WI38 (cell line): ENCODE measurements around the gene HAUS3.

Experiments used
- H3K4me3 ChIP-seq: 2 replicates; pipeline ENCODE4 v1.5.1; 2011; ENCODE audit warnings: low read depth, mild to moderate bottlenecking, control low read depth, low read length
- TF ChIP-seq, protein P1 (sequence below): IDR thresholded peaks from 2 replicates; pipeline ENCODE4 v1.5.1; 2012; ENCODE audit warnings: low read depth, mild to moderate bottlenecking, control low read depth, low read length

Gene HAUS3, protein sequence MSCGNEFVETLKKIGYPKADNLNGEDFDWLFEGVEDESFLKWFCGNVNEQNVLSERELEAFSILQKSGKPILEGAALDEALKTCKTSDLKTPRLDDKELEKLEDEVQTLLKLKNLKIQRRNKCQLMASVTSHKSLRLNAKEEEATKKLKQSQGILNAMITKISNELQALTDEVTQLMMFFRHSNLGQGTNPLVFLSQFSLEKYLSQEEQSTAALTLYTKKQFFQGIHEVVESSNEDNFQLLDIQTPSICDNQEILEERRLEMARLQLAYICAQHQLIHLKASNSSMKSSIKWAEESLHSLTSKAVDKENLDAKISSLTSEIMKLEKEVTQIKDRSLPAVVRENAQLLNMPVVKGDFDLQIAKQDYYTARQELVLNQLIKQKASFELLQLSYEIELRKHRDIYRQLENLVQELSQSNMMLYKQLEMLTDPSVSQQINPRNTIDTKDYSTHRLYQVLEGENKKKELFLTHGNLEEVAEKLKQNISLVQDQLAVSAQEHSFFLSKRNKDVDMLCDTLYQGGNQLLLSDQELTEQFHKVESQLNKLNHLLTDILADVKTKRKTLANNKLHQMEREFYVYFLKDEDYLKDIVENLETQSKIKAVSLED

DNA sequence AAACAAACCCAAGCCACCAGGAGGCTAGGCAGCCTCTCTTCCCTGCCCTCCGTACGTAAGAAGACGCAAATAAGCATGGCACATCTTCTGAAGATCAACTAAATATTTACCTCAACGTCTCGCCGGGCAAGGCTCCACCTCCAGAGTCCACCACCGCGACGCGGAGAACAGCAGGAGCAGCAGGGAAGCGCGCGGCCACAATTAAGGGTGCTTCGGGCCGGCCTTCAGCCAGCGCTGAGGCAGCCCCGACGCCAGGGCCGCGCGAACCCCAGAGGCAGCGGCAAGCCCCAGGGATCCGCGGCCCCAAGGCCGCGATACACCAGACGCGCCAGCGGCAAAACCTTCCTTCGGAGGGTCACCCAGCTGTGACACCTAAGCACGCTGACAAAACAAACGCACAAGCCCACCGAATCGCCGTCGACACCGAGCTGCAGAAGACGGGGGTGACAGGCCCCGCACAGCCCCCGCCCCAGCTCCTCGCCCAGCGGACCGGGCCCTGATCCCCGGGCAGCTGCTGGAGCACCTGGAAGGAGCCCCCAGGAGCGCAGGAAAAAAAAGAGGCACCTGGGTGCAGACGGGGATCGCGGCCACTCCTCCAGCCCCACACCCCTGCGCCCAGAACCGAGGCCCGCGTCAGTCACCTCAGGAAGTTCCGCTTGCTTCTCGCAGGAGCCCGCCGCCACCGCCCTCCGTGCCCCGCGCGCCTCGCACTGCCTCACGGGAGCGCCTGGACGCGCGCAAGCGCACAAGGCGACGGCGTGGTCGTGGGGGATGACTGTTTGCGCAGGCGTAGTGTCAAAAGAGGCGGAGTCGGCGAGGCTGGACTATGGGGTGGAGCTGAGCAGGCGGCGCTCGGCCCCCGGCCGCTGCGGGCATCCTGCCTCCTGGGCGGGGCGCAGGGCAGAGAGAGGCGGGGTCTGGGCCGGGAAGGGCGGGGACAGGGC, at the start of gene HAUS3, which contains the start of gene POLN:
Gene HAUS3, minus strand, starts transcription at position 712 of the 944 bp plus-strand sequence. CDS start 1,175 bp downstream, outside the sequence.
Gene POLN, minus strand, starts transcription at position 712 of the 944 bp plus-strand sequence. CDS start 12,890 bp downstream, outside the sequence.
- TF ChIP-seq, protein P1, sequence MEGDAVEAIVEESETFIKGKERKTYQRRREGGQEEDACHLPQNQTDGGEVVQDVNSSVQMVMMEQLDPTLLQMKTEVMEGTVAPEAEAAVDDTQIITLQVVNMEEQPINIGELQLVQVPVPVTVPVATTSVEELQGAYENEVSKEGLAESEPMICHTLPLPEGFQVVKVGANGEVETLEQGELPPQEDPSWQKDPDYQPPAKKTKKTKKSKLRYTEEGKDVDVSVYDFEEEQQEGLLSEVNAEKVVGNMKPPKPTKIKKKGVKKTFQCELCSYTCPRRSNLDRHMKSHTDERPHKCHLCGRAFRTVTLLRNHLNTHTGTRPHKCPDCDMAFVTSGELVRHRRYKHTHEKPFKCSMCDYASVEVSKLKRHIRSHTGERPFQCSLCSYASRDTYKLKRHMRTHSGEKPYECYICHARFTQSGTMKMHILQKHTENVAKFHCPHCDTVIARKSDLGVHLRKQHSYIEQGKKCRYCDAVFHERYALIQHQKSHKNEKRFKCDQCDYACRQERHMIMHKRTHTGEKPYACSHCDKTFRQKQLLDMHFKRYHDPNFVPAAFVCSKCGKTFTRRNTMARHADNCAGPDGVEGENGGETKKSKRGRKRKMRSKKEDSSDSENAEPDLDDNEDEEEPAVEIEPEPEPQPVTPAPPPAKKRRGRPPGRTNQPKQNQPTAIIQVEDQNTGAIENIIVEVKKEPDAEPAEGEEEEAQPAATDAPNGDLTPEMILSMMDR, result no peak
- H3K4me3 ChIP-seq, result peak within 1 kb of the TSS; percentile 87

DNA sequence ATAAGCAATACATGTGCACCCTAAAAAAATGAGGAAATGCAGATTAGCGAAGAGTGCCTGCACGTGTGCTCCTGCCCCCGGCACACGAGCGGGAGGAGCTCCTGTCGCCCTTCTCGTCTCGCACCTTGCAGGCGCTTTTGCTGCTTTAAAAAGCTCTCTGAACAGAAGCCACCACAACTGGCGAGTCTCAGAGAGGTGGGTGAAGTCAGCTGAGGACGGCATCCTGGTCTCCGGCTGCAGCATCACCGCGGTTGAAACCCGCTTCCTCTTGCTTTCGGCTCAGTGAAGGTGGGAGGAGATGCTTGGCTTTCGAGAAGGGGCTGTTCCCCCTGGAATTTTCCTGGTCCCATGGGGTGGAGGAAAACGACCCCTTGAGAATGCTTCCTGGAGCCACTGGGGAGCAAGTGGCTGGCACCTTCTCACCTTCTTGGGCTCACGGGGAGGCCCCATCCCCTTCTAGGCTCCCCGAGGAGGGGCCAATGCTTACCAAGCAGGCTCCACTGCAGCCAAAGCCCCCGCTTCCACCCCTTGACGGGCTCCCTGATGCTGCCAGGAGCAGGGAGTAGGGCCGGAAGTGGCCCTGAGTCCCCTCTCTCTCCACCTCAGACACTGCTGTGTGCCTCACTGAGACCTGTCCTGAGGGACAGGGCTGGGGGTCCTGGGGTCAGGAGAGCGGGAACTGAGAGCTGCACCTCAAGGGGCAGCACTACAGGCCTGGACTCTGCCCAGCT, 49.2 kb upstream of the HAUS3 start:
- H3K4me3 ChIP-seq, result no peak overlapping the region
- TF ChIP-seq, protein P1, result no peak

DNA sequence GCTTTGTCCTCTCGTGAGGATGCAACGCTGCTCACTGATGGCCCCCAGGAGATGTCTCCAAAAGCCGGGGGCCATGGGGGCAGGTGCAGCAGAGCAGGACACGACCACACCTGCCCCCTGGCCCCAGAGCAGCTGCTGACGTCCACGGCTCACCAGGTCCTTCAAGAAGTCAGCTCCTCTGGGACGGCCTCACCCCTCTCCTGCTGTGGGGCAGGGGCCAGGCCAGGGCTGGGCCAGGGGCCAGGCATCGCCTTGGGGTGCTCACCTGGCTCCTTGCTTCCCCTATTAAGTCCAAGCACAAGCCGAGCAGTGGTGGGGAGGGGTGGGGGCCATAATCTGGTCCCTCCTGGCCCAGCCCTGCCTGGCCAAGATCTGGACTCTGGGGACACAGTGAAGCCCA, 48.6 kb upstream of the HAUS3 start:
- TF ChIP-seq, protein P1, result no peak
- no peak overlapping the region for H3K4me3 ChIP-seq

DNA sequence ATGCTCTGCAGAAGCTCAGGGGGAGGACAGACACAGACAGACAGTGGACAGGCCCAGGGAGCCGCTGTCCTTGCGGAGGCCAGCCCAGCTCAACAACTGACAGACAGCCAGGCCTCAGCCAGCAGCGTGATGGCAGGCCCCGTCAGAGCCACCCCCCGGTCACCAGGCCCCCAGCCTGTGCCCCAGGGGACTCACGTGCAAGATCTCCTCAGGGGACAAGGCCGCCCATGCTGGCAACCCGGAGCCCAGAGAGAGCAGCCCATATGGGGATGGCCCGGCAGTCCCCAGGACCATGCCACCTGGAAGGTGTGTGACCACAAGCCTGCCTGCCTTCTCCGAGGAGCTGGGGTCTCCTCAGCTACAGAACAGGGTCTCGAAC, 48.0 kb upstream of the HAUS3 start:
- TF ChIP-seq, protein P1, result no peak
- no peak overlapping the region for H3K4me3 ChIP-seq

DNA sequence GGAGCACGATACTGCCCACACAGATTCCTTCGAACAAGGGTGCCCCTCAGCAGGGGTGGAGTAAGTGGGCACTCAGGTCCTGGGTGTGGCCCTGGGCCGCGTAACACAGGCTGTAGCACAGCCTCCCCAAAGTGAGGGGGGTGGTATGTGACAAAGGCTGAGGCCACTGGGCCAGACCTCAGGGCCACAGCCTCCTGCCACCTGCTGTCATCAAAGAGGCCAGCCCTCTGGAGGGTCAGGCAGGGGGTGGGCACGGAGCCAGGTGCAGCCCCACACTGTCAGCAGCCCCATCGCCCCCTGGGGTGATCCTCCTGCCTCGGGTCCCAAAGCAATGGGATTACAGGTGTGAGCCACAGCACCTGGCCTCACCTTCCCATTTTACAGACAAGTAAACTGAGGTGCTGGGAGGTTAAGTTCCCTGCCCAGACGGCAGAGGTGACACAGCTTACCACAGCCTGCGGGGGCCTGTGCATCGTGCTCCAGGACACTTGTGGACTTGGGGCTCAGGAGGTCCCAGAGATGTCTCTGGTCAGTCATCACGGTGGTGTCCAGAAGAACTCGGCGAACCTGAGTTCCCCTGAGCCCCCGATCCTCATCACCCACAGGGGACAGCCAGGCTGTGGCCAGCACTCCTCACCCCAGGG, 47.5 kb upstream of the HAUS3 start:
- TF ChIP-seq, protein P1, result no peak
- H3K4me3 ChIP-seq, result no peak overlapping the region

DNA sequence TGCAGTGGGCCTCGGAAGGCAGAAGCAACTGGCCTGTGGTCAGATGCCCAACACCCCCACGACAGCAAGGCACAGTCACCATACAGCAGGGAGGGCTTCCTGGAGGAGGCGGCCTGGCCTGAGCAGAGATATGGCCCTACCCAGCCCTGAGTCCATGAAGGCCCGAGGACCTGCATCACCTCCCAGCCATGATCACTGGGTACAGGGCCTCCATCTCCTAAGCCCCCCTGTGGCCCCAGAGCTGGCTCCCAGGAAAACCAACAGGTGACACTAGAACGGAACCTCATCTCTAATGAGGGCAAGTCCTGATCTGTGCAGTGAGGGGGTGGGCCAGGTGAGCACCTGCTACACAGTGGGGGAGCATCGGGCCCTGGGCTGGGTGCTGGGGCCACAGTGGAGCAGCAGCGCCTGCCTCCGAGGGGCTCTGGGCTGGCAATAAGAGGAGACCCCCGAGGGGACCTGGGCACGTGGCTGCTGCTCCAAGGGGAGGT, 46.2 kb upstream of the HAUS3 start:
- no peak overlapping the region for H3K4me3 ChIP-seq
- TF ChIP-seq, protein P1, result no peak
